Subcutaneous abdominal adipose tissue (tissue), 5 donors: ENCODE measurements around the gene PIK3CD.

Source experiments
- H3K27ac ChIP-seq: one replicate; pipeline ENCODE4 v1.7.0; 2013; ENCODE audit warnings: low read depth, mild to moderate bottlenecking, inconsistent platforms, low read length, moderate library complexity
- H3K27me3 ChIP-seq, 5 donors: one replicate each; pipeline ENCODE4 v1.7.0; 2013; ENCODE audit warnings: low read length in 5 of 5, inconsistent platforms in 1 of 5; ENCODE audit not compliant: control insufficient read depth in 5 of 5, insufficient read depth in 4 of 5
- H3K36me3 ChIP-seq, 5 donors: one replicate each; pipeline ENCODE4 v1.7.0; 2013; ENCODE audit warnings: low read length in 5 of 5; ENCODE audit not compliant: control insufficient read depth in 5 of 5, insufficient read depth in 5 of 5
- H3K4me1 ChIP-seq, 5 donors: one replicate each; pipeline ENCODE4 v1.7.0; 2013; ENCODE audit warnings: low read length in 5 of 5, mild to moderate bottlenecking in 3 of 5, moderate library complexity in 1 of 5; ENCODE audit not compliant: control insufficient read depth in 5 of 5, insufficient read depth in 5 of 5
- H3K4me3 ChIP-seq, 5 donors: one replicate each; pipeline ENCODE4 v1.7.0; 2013; ENCODE audit warnings: low read length in 5 of 5, low read depth in 1 of 5
- H3K9ac ChIP-seq, 5 donors: one replicate each; pipeline ENCODE4 v1.7.0; 2013; ENCODE audit warnings: low read length in 5 of 5, mild to moderate bottlenecking in 4 of 5, moderate library complexity in 3 of 5
- H3K9me3 ChIP-seq, 5 donors: one replicate each; pipeline ENCODE4 v1.7.0; 2013; ENCODE audit warnings: low read length in 5 of 5; ENCODE audit not compliant: control insufficient read depth in 5 of 5
- donor health status: healthy.
- donor health status: healthy.
- donor health status: healthy.
- donor health status: healthy.
- donor health status: healthy.

PIK3CD gene

GRCh38 chr1:9722378-9722749, 70.8 kb downstream of the PIK3CD start:
- Histone ChIP-seq H3K36me3 (peaks cover 0 to 70% (median 29%) of the 10 kb centered on the region in 5 donors), H3K4me1 (peaks cover 0 to 16% (median 7%) of the 10 kb centered on the region in 5 donors), H3K27ac (no peak overlapping the region)

DNA sequence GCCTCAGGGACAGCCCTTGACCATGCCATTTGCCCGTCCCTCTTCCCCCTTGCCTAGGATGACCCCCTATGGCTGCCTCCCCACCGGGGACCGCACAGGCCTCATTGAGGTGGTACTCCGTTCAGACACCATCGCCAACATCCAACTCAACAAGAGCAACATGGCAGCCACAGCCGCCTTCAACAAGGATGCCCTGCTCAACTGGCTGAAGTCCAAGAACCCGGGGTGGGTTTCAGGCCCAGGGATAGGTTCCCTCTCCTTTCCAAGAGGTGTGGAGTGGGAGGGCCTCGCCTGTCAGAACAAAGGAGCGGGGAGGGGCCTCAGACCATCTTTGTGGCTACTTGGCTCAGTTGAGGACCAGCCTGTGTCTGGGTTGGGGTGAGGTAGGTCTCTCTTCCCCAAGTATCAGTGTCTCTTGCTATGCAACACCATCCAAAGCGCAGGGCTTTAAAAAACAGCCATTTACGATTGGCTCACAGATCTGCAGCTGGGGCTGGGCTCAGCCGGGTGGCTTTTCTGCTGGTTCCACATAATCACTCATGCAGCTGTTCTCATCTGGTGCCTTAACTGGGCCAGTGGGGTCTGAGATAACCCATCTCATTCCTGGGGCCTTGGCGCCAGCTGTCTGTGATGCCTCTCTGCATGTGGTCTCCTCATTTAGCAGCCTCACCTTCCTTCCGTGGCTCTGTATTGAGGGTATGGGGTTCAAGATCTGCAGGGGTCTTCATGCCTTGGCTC, 71.7 kb downstream of the PIK3CD start:
- H3K4me1 ChIP-seq, result peaks cover 0 to 8% (median 5%) of the 10 kb centered on the region in 5 donors
- H3K27me3 ChIP-seq, result no peaks in the 10 kb centered on the region
- H3K4me3 ChIP-seq, result no peak overlapping the region
- peaks cover 0 to 14% (median 10%) of the 10 kb centered on the region in 5 donors for H3K9me3 ChIP-seq
- no peak overlapping the region for H3K27ac ChIP-seq
- H3K36me3 ChIP-seq, result peaks cover 0 to 76% (median 35%) of the 10 kb centered on the region in 5 donors
- H3K9ac ChIP-seq, result no peak overlapping the region

More at GRCh38 chr1:9722378-9722749, 70.8 kb downstream of the PIK3CD start:
- no peaks in the 10 kb centered on the region for H3K27me3 ChIP-seq
- peaks cover 0 to 14% (median 10%) of the 10 kb centered on the region in 5 donors for H3K9me3 ChIP-seq
- H3K4me3 ChIP-seq, result no peak overlapping the region
- H3K9ac ChIP-seq, result no peak overlapping the region

GRCh38 chr1:9723926-9724325, 72.4 kb downstream of the PIK3CD start:
- peaks cover 0 to 76% (median 41%) of the 10 kb centered on the region in 5 donors for H3K36me3 ChIP-seq
- H3K9ac ChIP-seq, result no peak overlapping the region
- no peak overlapping the region for H3K27ac ChIP-seq
- H3K27me3 ChIP-seq, result no peaks in the 10 kb centered on the region
- H3K4me1 ChIP-seq, result peaks cover 0 to 5% (median 1%) of the 10 kb centered on the region in 5 donors
- H3K4me3 ChIP-seq, result no peak overlapping the region
- peaks cover 0 to 14% (median 10%) of the 10 kb centered on the region in 5 donors for H3K9me3 ChIP-seq

DNA sequence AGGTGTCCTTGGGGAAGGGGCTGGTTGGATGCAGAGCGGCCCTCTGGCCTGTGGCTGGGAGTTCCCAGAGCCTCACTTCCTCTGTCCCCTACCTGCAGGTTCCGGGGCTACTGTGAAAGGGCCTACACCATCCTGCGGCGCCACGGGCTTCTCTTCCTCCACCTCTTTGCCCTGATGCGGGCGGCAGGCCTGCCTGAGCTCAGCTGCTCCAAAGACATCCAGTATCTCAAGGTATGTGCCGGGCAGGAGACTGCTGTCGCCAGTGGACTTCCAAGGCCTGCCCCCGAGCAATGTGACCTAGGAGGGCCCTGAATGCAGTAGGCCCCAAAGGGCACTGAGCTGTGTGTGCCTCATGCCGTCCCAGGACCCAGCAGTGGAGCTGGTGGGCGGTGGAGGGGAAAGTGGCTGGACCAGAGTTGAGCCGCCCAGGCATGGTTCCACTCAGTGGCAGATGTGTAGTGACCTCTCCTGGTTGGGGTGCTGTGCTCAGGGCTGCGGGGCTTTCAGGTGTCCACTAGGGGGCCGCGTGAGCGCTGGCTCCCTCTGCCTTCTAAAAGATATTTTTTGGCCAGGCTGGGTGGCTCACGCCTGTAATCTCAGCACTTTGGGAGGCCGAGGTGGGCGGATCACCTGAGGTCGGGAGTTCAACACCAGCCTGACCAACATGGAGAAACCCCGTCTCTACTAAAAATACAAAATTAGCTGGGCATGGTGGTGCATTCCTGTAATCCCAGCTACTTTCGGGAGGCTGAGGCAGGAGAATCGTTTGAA, 73.4 kb downstream of the PIK3CD start:
- no peak overlapping the region for H3K27ac ChIP-seq
- H3K9me3 ChIP-seq, result peaks cover 0 to 14% (median 10%) of the 10 kb centered on the region in 5 donors
- H3K4me3 ChIP-seq, result no peak overlapping the region
- no peaks in the 10 kb centered on the region for H3K4me1 ChIP-seq
- H3K27me3 ChIP-seq, result no peaks in the 10 kb centered on the region
- H3K36me3 ChIP-seq, result peaks cover 0 to 76% (median 48%) of the 10 kb centered on the region in 5 donors
- no peak overlapping the region for H3K9ac ChIP-seq

GRCh38 chr1:9726406-9726805, 74.9 kb downstream of the PIK3CD start:
- Histone ChIP-seq H3K9me3 (peaks cover 0 to 14% (median 10%) of the 10 kb centered on the region in 5 donors), H3K4me3 (no peak overlapping the region), H3K27me3 (no peaks in the 10 kb centered on the region), H3K9ac (no peak overlapping the region), H3K4me1 (peaks cover 0 to 8% (median 0%) of the 10 kb centered on the region in 5 donors), H3K27ac (no peak overlapping the region), H3K36me3 (peaks cover 0 to 80% (median 59%) of the 10 kb centered on the region in 5 donors)

GRCh38 chr1:9726905-9727595, 75.5 kb downstream of the PIK3CD start:
- peaks cover 0 to 14% (median 10%) of the 10 kb centered on the region in 5 donors for H3K9me3 ChIP-seq
- no peak overlapping the region for H3K27ac ChIP-seq
- H3K4me3 ChIP-seq, result no peak overlapping the region
- no peak overlapping the region for H3K9ac ChIP-seq
- peaks cover 0 to 80% (median 65%) of the 10 kb centered on the region in 5 donors for H3K36me3 ChIP-seq
- no peaks in the 10 kb centered on the region for H3K27me3 ChIP-seq
- H3K4me1 ChIP-seq, result peaks cover 0 to 8% (median 0%) of the 10 kb centered on the region in 5 donors

DNA sequence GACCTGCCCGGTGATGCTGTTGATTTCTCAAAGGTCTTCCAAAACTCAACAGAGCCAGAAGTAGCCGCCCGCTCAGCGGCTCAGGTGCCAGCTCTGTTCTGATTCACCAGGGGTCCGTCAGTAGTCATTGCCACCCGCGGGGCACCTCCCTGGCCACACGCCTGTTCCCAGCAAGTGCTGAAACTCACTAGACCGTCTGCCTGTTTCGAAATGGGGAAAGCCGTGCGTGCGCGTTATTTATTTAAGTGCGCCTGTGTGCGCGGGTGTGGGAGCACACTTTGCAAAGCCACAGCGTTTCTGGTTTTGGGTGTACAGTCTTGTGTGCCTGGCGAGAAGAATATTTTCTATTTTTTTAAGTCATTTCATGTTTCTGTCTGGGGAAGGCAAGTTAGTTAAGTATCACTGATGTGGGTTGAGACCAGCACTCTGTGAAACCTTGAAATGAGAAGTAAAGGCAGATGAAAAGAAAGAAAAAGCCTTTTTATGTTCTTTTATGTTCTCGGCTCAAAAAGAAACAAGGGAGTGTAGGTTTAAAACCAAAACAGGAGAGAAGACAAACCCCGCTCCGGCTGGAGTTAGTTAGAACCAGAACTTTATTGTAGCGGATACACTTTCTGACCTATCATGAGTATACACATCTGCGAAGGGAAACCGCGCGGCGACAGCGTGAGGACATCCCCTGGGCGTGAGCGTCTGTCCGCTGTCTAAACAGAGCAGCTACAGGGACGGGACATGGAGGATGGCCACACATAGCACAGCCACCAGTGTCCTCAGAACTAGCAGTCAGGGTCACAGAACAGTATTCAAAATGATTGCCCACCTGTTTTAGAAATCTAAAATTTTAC, 77.1 kb downstream of the PIK3CD start:
- Histone ChIP-seq H3K9ac (no peak overlapping the region), H3K9me3 (peaks cover 0 to 4% (median 2%) of the 10 kb centered on the region in 5 donors), H3K4me3 (no peak overlapping the region), H3K36me3 (peaks cover 0 to 80% (median 71%) of the 10 kb centered on the region in 5 donors), H3K27me3 (no peaks in the 10 kb centered on the region), H3K27ac (no peak overlapping the region), H3K4me1 (peaks cover 0 to 8% (median 0%) of the 10 kb centered on the region in 5 donors)

DNA sequence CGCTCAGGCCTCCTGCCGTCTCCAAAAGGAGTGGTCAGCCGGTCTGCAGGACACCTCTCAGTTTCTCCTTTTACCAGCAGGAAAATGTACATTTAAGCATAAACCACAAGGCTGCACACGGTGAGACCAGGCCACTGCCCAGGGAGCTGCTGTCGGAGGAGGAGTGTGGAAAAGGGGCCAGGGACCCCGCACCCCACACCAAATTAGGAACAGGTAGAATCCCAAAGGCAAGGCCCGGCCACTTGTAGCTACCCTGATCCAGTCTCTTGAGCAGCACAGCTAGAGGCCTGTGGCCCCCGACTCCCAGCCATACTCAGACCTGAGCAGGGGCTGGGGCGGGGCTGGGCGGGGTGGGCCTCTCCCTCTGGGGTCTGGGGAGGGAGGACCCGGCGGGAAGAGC, 78.0 kb downstream of the PIK3CD start:
- Histone ChIP-seq H3K27me3 (no peaks in the 10 kb centered on the region), H3K27ac (no peak overlapping the region), H3K36me3 (peaks cover 0 to 78% (median 72%) of the 10 kb centered on the region in 5 donors), H3K4me1 (peaks cover 0 to 8% (median 0%) of the 10 kb centered on the region in 5 donors), H3K9ac (no peak overlapping the region), H3K9me3 (no peaks in the 10 kb centered on the region), H3K4me3 (no peak overlapping the region)
